Amygdala (tissue), 56 donors: ENCODE results near the gene RNF183.

Experiments used
- DNase-seq, 56 donors: peaks; one replicate each; lab custom pipeline; 2025; lab: John Stamatoyannopoulos, UW

RNF183 gene

DNA sequence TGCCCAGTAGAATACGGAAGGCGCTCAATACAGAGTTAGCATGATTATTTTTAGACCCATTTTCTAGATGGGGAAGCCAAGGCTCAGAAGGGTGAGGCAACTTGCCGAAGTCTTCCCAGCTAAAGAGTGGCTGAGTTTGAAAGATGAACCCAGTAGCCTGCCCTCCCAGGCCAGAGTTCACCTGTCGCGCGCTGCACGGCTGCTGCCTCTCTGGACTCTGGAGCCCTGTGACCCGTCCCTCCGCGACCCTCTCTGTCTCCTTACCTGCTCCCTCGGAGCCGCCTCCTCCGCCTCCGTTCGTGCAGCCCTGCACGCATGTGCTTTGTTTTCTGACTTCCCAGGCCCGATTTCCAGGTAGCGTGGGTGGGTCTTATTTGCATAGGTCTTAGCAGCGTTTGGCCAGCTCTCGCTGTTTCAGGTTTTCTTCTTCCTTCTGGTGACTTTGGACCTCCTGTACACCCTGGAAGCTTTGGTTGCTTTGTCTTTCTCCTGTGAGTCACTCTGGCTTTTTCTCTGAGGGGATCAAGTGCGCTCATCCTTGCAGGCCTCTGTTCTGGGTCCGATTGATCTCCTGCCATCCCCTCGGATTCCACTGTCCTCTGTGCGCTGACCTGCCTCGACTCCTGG lies at the start of gene RNF183:
TSS of gene RNF183 (minus strand) at position 585 of the 627 bp plus-strand sequence. CDS start 5,192 bp downstream, outside the sequence.
- DNase-seq, result no peak

DNA sequence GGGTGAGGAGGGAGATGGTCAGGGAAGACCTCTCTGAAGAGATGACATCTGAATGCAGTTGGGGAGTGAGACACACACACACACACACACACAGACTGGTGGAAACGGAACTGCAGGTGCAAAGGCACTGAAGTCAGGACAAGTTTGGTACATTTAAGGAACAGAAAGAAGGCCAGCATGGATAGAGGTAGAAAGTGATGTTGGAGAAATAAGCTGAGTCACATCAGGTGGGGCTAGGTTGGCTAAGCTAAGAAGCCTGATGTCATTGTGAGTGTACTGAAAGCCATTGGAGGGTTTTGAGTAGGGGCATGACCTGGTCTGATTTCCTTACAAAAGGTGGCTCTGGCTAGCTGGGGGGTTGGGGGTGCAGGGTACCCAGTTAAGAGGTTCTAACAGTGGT lies 49.2 kb upstream of the RNF183 start:
- DNase-seq, result no peak

DNA sequence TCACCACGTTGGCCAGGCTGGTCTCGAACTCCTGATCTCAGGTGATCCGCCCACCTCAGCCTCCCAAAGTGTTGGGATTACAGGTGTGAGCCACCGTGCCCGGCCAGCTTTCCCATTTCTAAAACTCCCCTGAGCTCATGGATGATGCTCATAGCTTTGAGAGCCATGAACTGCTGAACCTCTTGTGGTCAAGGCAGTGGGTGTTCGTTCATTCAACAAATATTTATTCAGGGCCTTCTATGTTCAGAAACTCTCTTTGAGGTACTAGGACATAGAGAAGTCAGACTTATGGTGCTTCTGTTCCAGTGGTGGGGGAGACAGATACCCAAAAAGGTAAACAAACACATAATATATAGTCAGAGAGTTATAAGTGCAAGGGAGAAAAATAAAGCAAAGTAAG lies 48.8 kb upstream of the RNF183 start:
- DNase-seq, result no peak

GRCh38 chr9:113350937-113351336 lies 47.8 kb upstream of the RNF183 start:
- no peak for DNase-seq

GRCh38 chr9:113350107-113350661 lies 47.0 kb upstream of the RNF183 start:
- no peak for DNase-seq

DNA sequence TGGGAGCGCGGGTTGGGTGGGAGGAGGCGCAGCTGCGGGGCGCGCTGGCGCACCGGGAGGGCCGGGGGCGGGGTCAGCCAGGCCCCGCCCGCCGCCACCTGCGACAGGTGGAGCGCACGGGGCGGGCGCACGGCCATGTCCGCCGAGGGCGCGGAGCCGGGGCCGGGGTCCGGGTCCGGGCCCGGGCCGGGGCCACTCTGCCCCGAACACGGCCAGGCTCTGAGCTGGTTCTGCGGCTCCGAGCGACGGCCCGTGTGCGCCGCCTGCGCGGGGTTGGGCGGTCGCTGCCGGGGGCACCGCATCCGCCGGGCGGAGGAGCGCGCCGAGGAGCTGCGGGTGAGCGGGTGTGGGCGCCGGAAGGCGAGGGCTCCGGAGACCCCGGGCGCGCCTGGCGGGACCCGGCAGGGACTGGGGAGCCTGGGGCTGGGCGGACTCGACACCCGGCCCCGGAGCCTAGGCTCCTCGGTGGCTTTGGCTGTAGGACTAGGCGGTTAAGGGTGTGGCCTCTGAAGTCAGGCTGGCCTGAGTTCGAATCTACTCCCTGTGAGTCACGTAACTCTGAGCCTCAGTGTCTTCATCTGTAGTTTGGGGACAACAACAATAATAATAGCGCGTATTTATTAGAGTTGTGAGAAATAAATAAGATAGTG lies 46.4 kb upstream of the RNF183 start, which contains the start of gene BSPRY:
TSS of gene BSPRY (plus strand) at position 97 of the 650 bp plus-strand sequence. CDS start at position 136, 39 bp downstream.
- no peak for DNase-seq

GRCh38 chr9:113349066-113349444 lies 45.9 kb upstream of the RNF183 start:
- no peak for DNase-seq

DNA sequence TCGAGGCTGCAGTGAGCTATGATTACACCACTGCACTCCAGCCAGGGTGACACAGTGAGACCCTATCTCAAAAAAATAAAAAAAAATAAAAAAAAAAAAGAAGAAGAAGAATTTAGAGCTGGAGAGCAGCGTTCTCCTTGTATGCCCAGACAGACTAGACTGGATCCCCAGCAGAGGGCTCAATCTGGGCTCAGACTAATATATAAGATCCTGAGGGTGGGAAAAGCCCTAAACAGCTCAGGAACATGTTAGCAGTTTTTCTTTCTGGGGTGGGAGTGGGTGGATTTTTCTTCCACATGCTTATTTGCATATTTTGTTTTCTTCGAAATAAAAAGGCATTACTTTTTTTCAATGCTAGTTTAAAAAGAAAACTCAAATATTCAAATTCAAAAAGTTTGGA lies 45.3 kb upstream of the RNF183 start:
- DNase-seq, result no peak

DNA sequence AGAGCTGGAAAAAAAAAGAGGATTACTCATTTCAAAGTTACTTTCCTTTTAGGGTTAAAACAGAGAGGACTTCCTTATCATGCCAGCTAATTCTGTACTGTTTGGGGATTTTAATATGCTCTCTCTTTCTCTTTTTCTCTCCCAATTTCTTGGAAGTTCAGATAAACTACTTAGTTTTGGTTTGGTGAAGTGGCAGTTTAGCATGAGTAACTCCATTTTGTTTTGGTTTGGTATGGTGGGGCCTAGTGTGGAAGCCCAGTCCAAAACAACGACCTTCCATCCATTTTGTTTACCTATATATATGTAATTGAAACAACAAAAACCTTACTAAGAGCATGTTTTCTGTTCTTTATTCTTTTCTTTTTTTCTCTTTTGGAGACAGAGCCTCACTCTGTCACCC lies 42.5 kb upstream of the RNF183 start:
- DNase-seq, result no peak

- DNase-seq, result peak in 10 of 56 donors; percentile 3 to 43 (median 18)
Observed at GRCh38 chr9:113345190-113345589, 42.0 kb upstream of the RNF183 start.

- peak; percentile 22 to 96 (median 82) for DNase-seq
Observed at GRCh38 chr9:113343732-113344231, 40.6 kb upstream of the RNF183 start.

GRCh38 chr9:113341712-113342410 lies 38.7 kb upstream of the RNF183 start:
- peak in 4 of 56 donors; percentile 1 to 40 (median 8) for DNase-seq

GRCh38 chr9:113340011-113340699 lies 37.0 kb upstream of the RNF183 start, which contains the start of gene WDR31:
Gene WDR31, minus strand, starts transcription at chr9:113340275. Its CDS starts 8,253 bp downstream, at chr9:113332022.
- DNase-seq, result peak; percentile 13 to 90 (median 78)

DNA sequence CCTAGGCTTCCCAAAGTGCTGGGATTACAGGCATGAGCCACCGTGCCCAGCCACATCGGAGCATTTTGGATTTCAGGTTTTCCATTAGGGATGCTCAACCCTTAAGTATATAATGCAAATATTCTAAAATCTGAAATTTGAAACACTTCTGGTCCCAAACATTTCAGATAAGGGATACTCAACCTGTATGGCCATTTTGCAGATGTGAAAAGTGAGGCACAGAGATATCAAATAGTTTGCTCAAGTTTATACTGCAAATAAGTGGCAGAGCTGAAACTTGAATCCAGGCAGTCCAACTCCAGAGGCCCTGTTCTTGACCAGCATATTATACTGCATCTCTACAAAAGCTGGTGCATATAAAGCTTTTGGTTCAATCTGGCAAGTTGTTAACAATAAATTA lies 34.5 kb upstream of the RNF183 start:
- DNase-seq, result no peak

DNA sequence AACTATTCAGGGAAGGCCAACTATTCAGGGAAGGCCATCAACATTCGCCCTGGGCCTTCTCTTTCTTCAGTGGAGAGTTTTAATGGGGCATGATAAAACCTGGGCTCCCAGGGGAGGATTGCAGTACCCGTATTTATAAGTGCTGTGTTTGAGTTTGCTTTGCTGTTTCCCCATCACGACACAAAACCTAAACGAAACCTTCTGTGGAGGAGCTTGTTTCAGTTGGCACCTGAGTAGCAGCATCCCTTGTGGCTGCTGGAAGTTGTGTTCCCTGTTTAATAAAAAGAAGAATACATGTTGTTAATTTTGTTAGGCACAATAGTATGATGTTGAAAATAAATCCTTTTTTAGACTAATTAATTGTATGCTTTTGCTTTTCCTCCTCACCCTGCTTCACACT lies 28.6 kb upstream of the RNF183 start:
- DNase-seq, result no peak

DNA sequence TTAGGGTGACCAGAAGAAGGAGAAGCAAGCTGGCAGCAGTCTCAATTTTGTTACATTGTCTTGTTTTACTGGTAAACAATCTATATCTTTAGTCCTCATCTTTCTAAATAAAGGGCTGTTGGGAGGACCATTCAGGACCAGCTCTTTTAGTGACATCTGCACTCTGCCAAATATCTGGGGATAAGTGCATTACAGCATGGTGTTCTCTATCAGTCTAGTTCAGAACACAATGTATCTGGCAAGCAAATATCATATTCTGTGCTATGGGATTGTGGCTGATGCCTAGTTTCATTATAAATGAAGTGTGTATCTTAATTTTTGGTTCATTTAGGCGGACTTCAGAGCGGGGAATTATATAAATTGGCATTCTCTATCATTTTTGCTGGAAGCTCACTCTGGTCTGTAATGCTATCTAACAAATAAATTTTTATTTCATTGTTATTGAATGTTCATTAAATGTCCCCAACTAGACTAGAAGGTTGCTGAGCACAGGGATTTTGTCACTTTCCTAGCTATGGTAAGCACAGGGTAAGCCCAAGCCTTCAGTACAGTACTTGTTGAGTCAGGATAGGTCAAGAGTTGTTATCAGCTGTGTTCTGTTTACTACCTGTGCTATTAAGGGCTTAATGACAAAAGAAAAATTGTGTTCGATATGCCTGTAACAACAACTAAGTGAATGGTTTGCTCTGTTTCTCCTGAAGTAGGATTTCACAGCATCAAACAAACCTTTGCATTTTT lies 25.0 kb upstream of the RNF183 start:
- no peak for DNase-seq

- no peak for DNase-seq
Observed at GRCh38 chr9:113326230-113326629, 23.1 kb upstream of the RNF183 start.

DNA sequence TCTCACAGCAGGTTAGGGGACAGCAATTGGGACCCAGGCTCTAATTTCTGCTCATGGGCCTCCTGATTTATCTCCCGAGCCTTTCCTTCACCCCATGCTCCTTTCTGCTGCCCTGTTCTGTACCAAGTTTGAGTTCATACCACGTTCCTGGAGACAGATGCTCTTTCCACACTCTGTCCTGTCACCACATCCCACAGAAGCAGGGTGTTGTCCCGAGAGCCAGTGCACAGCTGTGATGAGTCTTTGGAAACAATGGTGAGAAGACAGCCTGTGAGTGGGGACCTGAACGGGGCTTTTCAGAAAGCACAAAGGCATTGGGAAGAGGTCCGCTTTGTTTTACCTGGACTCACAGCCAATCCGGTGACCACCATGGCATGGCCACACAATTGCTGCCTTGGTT lies 19.5 kb upstream of the RNF183 start:
- no peak for DNase-seq

GRCh38 chr9:113320051-113320450 lies 16.9 kb upstream of the RNF183 start:
- no peak for DNase-seq

DNA sequence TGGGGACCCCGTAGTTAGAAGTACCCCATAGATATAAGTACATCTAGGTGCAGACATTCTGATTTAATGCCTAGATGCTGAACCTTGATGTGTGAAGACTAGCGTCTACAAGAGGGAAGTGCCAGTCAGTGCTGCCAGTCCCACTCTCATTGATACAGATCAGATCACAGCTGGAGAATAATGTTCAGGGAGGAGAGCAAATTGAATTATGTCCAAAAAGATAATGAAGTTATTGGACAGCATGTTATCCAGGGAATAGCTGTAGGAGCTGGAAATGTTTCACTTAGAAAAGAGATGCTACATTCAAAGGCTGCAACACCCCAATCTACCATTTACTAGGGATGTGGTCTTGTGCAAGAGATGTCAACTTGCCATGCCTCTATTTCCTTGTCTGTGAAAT lies 15.9 kb upstream of the RNF183 start:
- DNase-seq, result no peak
